ENCODE results near the gene LRRC19.
A peak's percentile ranks its signal among the peaks of the same experiment; 100 is the strongest.

The LRRC19 gene

DNA sequence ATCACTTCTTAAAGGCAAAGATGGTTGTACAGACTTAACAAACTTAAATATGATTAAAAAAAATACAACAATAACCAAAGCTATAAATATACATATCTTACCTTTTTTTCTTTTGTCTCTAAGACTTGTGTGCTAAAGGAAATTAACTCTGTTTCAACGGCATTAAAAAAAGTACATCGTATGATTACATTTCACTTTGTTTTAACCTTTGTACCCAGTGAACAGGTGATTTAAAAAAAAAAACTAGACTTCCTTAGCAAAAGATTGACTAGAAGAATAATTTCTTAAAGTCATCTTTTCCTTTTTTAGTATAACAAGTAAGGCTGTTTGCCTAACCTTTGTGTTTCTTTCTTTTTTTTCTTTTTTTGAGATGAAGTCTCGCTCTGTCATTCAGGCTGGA lies at the start of gene LRRC19:
LRRC19 (minus strand) TSS at position 182 of the 400 bp plus-strand sequence. CDS start 5,978 bp downstream, outside the sequence.
- DNase-seq = no peak

- no peak for DNase-seq
Measured at GRCh38 chr9:27054841-27055240, 49.4 kb upstream of the LRRC19 start.

DNA sequence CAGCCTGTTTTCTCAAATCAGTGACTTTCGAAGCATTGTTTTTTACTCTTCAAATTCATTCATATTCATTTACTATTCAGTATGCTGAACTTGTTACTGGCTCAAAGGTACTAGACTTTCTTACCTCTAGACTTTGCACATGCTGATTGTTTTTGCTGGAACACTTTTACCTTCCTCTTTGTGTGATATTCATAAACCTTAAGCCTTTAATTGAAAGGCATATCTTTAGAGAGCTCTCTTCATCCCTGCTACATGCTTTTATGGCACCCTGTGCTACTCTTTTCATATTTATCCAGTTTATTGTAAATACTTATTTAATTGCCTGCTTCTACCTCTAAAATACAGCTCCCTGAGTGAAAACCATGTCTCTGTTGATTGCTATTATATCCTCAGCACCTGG lies 48.7 kb upstream of the LRRC19 start:
- DNase-seq = no peak

DNA sequence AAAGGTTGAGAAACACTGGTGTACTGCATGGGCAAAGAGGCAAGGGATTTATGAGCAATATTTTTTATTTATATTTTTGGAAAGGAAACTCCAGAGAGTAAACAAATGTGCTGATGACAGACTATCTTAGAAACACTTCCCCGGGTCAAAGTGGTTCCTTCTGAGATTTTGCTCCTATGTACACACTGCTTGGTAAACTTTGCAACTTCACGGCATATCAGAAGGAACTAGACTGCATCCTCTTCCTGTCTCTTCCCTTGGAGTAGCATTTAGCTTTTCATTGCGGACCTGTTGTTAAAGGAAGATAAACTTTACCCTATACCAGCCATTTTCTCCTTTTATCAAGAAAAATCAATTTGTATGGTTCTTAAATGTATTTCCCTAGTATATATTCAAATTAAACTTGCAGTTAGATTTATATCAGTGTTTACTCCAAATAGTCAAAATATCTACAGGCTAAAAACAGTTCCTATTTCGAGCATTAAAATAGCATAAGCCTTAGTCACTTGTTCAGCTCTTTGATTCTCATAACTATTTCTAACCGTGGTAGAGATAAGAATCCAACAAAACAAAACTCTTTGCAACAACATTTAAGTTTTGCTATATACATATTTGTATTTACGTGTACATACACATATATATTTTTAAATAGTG lies 48.0 kb upstream of the LRRC19 start:
- DNase-seq = no peak

DNA sequence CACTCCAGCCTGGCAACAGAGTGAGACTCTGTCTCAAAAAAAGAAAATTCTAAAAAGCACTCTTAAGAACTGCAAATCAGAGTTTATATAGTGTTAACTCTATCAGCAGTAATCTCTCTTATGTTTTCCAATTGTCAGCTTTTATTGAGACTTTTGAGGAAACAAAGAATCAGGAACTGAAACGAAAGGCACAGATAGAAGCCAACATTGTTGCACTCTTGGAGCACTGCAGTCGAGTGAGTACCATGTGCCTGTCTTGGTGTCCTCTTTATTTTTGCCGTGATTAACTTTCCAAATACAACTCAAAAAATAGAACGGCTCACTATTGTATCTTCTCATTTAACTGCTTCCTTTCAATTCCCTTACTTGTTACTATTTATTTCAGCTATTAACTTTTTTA lies 41.7 kb upstream of the LRRC19 start:
- no peak for DNase-seq

GRCh38 chr9:27043176-27043575 lies 37.7 kb upstream of the LRRC19 start:
- DNase-seq = no peak

GRCh38 chr9:27042476-27042875 lies 37.0 kb upstream of the LRRC19 start:
- no peak for DNase-seq

- no peak for DNase-seq
Measured at GRCh38 chr9:27041746-27042145, 36.3 kb upstream of the LRRC19 start.

GRCh38 chr9:27037499-27037898 lies 32.0 kb upstream of the LRRC19 start:
- DNase-seq = no peak

DNA sequence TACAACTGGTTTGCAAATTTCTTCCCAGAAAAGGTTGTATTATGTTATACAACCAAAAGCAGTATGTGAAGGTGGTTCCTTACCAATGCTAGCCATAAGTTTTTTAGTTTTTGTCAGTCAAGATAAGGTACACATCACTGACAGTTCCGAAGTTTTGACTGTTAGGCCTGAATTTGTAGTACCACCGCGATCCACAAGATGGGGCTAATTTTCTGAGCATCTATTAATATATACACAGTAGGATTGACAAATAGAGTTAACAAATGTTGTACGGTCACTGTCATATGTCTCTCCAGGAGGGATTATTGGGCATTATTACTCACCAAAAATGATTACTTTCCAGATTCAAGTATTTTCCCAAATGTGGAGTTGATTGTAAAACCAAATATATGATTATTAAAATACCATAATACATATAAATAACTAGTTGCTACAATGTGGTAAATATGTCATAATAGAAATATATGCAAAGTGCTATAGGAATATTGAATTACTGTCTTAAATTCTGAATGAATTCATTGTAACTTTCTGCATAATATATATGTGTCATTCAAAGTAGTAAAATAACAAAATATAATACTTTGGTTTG lies 28.4 kb upstream of the LRRC19 start:
- no peak for DNase-seq

DNA sequence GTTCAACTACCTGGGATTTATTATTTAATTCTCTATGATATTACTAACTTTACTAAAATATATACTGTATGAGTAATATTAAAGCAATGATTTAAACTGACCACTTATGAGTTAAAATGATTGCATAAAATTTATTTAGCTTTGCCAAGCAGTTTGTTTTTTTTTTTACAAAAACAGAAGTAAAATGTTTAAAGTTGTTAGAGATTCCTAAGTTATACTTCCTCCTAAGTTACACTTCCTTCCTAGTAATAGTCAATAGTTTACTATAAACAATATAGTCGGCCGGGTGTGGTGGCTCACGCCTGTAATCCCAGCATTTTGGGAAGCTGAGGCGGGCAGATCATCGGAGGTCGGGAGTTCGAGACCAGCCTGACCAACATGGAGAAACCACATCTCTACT lies 23.7 kb upstream of the LRRC19 start:
- DNase-seq = no peak

DNA sequence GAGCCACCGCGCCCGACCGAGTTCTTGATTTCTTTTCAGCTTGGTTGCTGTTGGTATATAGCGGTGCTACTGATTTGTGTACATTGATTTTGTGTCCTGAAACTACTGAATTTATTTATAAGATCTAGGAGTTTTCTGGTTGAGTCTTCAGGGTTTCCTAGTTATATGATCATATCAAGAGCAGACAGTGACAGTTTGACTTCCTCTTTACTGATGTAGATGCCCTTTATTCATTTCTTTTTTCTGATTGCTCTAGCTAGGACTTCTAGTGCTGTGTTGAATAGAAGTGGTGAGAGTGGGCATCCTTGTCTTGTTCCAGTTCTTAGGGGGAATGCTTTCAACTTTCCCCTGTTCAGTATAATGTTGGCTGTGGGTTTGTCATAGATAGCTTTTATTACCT lies 17.4 kb upstream of the LRRC19 start:
- DNase-seq = no peak

DNA sequence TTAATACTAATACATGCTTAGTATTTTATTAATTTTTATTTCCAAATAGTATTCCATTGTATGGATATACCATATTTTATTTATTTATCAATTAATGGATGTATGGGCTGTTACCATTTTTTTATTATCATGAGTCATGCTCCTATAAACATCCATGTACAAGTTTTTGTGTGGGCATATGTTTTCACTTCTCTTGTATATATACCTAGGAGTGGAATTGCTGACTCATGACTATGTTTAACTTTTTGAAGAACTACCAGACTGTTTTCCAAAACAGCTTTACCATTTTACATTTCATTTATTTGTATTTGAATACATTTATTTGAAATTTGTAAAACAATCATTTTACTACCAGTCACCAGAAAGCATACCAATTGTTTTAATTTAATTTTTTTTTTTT lies 14.1 kb upstream of the LRRC19 start:
- DNase-seq = no peak

DNA sequence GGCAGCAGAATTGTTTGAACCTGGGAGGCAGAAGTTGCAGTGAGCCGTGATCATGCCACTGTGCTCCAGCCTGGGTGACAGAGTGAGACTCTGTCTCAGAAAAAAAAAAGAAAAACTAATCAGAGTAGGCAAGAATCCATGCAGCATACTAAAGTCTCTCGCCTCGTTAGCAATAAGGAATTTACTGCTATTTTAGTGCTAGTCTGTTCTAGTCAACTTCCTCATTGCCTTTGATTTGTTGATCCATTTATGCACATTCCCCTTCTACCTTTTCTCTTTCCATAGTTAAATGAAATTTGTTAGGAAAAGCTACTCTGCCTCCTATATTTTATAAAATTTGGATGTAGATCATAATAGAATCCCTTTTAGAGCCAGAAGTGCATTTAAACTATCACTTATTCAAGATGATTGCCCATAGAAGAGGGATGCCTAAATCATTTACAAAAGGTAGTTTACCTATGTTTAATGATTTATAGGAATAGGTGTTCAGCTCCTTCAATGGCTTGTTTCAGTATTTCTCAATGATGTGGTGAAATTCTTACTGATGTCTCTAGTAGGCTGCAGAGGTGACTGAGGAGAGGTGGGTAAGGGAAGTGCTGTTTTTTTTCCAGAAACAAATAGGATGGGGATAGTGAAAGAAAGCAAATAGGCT lies 1.9 kb downstream of the LRRC19 start:
- DNase-seq = no peak

DNA sequence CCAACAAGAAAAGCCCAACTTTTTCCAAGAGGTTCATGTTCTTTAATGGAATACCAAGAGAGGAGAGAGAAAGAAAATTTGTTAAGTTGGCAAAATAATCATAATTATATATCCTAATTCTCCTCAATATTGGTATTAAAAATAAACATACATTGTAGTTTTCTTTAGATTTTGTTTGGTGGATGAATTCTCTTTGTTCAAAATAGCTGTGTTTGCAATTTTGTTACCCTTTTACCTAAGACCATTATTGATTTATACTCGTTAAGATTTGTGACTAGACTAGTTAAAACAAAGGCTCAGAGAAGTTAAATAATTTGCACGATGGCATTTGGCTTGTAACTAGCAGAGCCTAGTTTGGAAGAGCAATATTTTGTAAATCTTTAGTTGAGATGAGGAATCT lies 9.7 kb downstream of the LRRC19 start:
- no peak for DNase-seq

- no peak for DNase-seq
Measured at GRCh38 chr9:26983340-26983739, 22.1 kb downstream of the LRRC19 start.

- DNase-seq = no peak
Measured at GRCh38 chr9:26975728-26976707, 29.5 kb downstream of the LRRC19 start.

GRCh38 chr9:26974927-26975326 lies 30.5 kb downstream of the LRRC19 start:
- DNase-seq = no peak

- no peak for DNase-seq
Measured at GRCh38 chr9:26973989-26974388, 31.5 kb downstream of the LRRC19 start.

DNA sequence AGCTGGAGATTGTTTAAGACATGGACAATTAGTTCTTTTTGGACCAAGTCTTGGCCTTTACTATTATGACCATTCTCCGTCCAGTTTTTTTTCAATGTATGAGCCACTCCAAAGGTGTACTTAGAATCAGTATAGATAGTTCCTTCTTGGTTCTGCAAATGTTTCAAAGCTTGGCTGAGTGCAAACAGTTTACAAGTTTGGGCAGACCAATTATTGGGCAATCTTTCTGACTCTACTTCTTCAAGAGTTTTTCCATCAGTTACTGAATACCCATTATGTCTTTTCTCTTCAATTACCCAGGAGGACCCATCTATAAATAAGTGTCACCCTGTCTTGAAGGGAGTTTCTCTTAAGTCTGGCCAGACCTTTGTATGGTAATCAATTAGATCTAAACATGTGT lies 33.8 kb downstream of the LRRC19 start:
- DNase-seq = no peak

- DNase-seq = no peak
Measured at GRCh38 chr9:26956860-26957233, 48.6 kb downstream of the LRRC19 start.

GRCh38 chr9:26955921-26956859 lies 49.3 kb downstream of the LRRC19 start, which contains the start of gene IFT74:
Gene IFT74, plus strand, starts transcription at chr9:26956412. Its CDS starts 5,556 bp downstream, at chr9:26961968.
- peak; percentile 89 for DNase-seq

Measured in activated effector memory CD4-positive, alpha-beta T cell treated with Interleukin-2 at 50 U/mL for 16 hours (primary cell).